Measurements from ENCODE around the gene SKA2. TPM values are rescaled to one million over a fixed set of nuclear protein-coding genes. Genes with fewer than 3 reads are reported as not detected.
"Not testable (repeated sequence)": the region's sequence is repeated elsewhere in the genome, so short reads cannot be mapped to it uniquely, and the experiment has no call there.

The SKA2 gene
- total and polyA plus RNA-seq, 2 donors from 2014 or later: 29.2 to 40.3 TPM

GRCh38 chr17:59093145-59093701 is 61.8 kb downstream of the SKA2 start:
- H3K36me3 ChIP-seq (ENCODE audit: control insufficient read depth in 2 of 3, insufficient read depth in 3 of 3, low read length in 3 of 3): peaks cover 0 to 3% (median 2%) of the 10 kb centered on the region in 3 donors
- no peak overlapping the region for H3K4me3 ChIP-seq (ENCODE audit: low read length in 3 of 3)
- H3K9me3 ChIP-seq (ENCODE audit: control insufficient read depth in 2 of 3, insufficient read depth in 1 of 3, low read length in 3 of 3): no peaks in the 10 kb centered on the region
- no peak for DNase-seq
- TF ChIP-seq CTCF (IDR thresholded peaks at IDR 0.05; ENCODE audit: borderline replicate concordance, extremely low read depth, insufficient read depth): no peak
- H3K4me1 ChIP-seq (ENCODE audit: control insufficient read depth in 2 of 3, insufficient read depth in 2 of 3, low read depth in 1 of 3, low read length in 3 of 3): peaks cover 0 to 3% (median 0%) of the 10 kb centered on the region in 3 donors
- FAIRE-seq: no peak
- H3K9ac ChIP-seq (ENCODE audit: low read length in 3 of 3): no peak overlapping the region
- H3K27me3 ChIP-seq (ENCODE audit: control insufficient read depth, insufficient read depth, low read length): no peaks in the 10 kb centered on the region
- H3K27ac ChIP-seq (ENCODE audit: low read depth in 2 of 2, low read length in 2 of 2): peak overlapping the region in 1 of 2 donors; percentile 28
- intact Hi-C loops (cut with DNase I): no loop called here

- H3K9ac ChIP-seq (ENCODE audit: low read length in 3 of 3); H3K9me3 ChIP-seq (ENCODE audit: control insufficient read depth in 2 of 3, insufficient read depth in 1 of 3, low read length in 3 of 3); H3K27me3 ChIP-seq (ENCODE audit: control insufficient read depth, insufficient read depth, low read length); H3K36me3 ChIP-seq (ENCODE audit: control insufficient read depth in 2 of 3, insufficient read depth in 3 of 3, low read length in 3 of 3); FAIRE-seq; H3K27ac ChIP-seq (ENCODE audit: low read depth in 2 of 2, low read length in 2 of 2); H3K4me1 ChIP-seq (ENCODE audit: control insufficient read depth in 2 of 3, insufficient read depth in 2 of 3, low read depth in 1 of 3, low read length in 3 of 3); DNase-seq; intact Hi-C loops (cut with DNase I); H3K4me3 ChIP-seq (ENCODE audit: low read length in 3 of 3): not testable (repeated sequence)
Measured at GRCh38 chr17:59090593-59090992, 64.4 kb downstream of the SKA2 start.

GRCh38 chr17:59084154-59084553 is 70.8 kb downstream of the SKA2 start:
- Histone ChIP-seq H3K27me3 (ENCODE audit: control insufficient read depth, insufficient read depth, low read length) (no peaks in the 10 kb centered on the region), H3K9ac (ENCODE audit: low read length in 3 of 3) (no peak overlapping the region), H3K36me3 (ENCODE audit: control insufficient read depth in 2 of 3, insufficient read depth in 3 of 3, low read length in 3 of 3) (peaks cover 2 to 16% (median 7%) of the 10 kb centered on the region in 3 donors), H3K4me3 (ENCODE audit: low read length in 3 of 3) (no peak overlapping the region), H3K4me1 (ENCODE audit: control insufficient read depth in 2 of 3, insufficient read depth in 2 of 3, low read depth in 1 of 3, low read length in 3 of 3) (no peaks in the 10 kb centered on the region), H3K27ac (ENCODE audit: low read depth in 2 of 2, low read length in 2 of 2) (no peak overlapping the region), H3K9me3 (ENCODE audit: control insufficient read depth in 2 of 3, insufficient read depth in 1 of 3, low read length in 3 of 3) (no peaks in the 10 kb centered on the region)
- DNase-seq (no peak), FAIRE-seq (no peak)
- no peak for TF ChIP-seq CTCF (IDR thresholded peaks at IDR 0.05; ENCODE audit: borderline replicate concordance, extremely low read depth, insufficient read depth)
- intact Hi-C loops (cut with DNase I): no loop called here

- peaks cover 4 to 14% (median 10%) of the 10 kb centered on the region in 3 donors for H3K36me3 ChIP-seq (ENCODE audit: control insufficient read depth in 2 of 3, insufficient read depth in 3 of 3, low read length in 3 of 3)
- H3K27me3 ChIP-seq (ENCODE audit: control insufficient read depth, insufficient read depth, low read length): no peaks in the 10 kb centered on the region
- H3K9ac ChIP-seq (ENCODE audit: low read length in 3 of 3): no peak overlapping the region
- intact Hi-C loops (cut with DNase I): no loop called here
- TF ChIP-seq CTCF (IDR thresholded peaks at IDR 0.05; ENCODE audit: borderline replicate concordance, extremely low read depth, insufficient read depth): no peak
- no peak overlapping the region for H3K4me3 ChIP-seq (ENCODE audit: low read length in 3 of 3)
- H3K4me1 ChIP-seq (ENCODE audit: control insufficient read depth in 2 of 3, insufficient read depth in 2 of 3, low read depth in 1 of 3, low read length in 3 of 3): no peaks in the 10 kb centered on the region
- H3K9me3 ChIP-seq (ENCODE audit: control insufficient read depth in 2 of 3, insufficient read depth in 1 of 3, low read length in 3 of 3): no peaks in the 10 kb centered on the region
- FAIRE-seq (no peak), DNase-seq (no peak)
- H3K27ac ChIP-seq (ENCODE audit: low read depth in 2 of 2, low read length in 2 of 2): no peak overlapping the region
Measured at GRCh38 chr17:59074494-59074893, 80.5 kb downstream of the SKA2 start.

All from kidney (tissue), 14 donors.